ENCODE data around the gene ANKRD44. TPM values are rescaled to one million over a fixed set of nuclear protein-coding genes. Genes with fewer than 3 reads are reported as not detected.

The ANKRD44 gene
- total and polyA plus RNA-seq, 2 experiments from 2014 or later = 2.9 to 4.9 TPM

GRCh38 chr2:196967116-196967515, 343.5 kb downstream of the ANKRD44 start:
- DNase-seq = peak; percentile 61
- H3K79me2 ChIP-seq (ENCODE audit: insufficient read depth) = no peaks in the 10 kb centered on the region
- H3K27me3 ChIP-seq (replicated peaks; ENCODE audit: insufficient read depth) = no peaks in the 10 kb centered on the region
- no peaks in the 10 kb centered on the region for H4K20me1 ChIP-seq (ENCODE audit: insufficient read depth)
- H3K27ac ChIP-seq = 0 out of 2 replicates have a peak overlapping the region, but pooled peaks have one; percentile 18
- in situ Hi-C loops (cut with MboI) = no loop called here
- peak overlapping the region; percentile 95 for H3K4me2 ChIP-seq (ENCODE audit: unreplicated experiment)
- H3K4me3 ChIP-seq = peak overlapping the region; percentile 72
- H3F3A ChIP-seq (ENCODE audit: insufficient read depth) = peaks cover 5% of the 10 kb centered on the region; the same call in 1 of the 2 replicates
- no peaks in the 10 kb centered on the region for H3K9me2 ChIP-seq (ENCODE audit: insufficient read depth)
- peak overlapping the region; percentile 68 for H3K9ac ChIP-seq
- peaks cover 14% of the 10 kb centered on the region for H3K4me1 ChIP-seq (ENCODE audit: insufficient read depth)
- no peaks in the 10 kb centered on the region for H3K9me3 ChIP-seq (ENCODE audit: low read depth)
- no peak for TF ChIP-seq EZH2phosphoT487 (IDR thresholded peaks at IDR 0.05; ENCODE audit: insufficient read depth, low read depth)
- TF ChIP-seq EZH2 (IDR thresholded peaks at IDR 0.05; ENCODE audit: insufficient read depth, poor library complexity, severe bottlenecking) = no peak
- H2AFZ ChIP-seq = peak overlapping the region; percentile 98
- H3K36me3 ChIP-seq (ENCODE audit: low read depth) = no peaks in the 10 kb centered on the region
- WGBS, 2 experiments (ENCODE audit: low coverage in 1 of 2, low lambda C conversion rate in 2 of 2, missing lambda C conversion rate in 2 of 2) = 2 to 10% methylated on average over 7 of the region's 7 CpGs

GRCh38 chr2:196966061-196966460, 344.5 kb downstream of the ANKRD44 start:
- Histone ChIP-seq H3K27ac (no peak overlapping the region), H3F3A (ENCODE audit: insufficient read depth) (peaks cover 5% of the 10 kb centered on the region; the same call in 1 of the 2 replicates), H3K9me2 (ENCODE audit: insufficient read depth) (no peaks in the 10 kb centered on the region), H3K9me3 (ENCODE audit: low read depth) (no peaks in the 10 kb centered on the region), H2AFZ (peak overlapping the region; percentile 98), H3K79me2 (ENCODE audit: insufficient read depth) (no peaks in the 10 kb centered on the region), H3K27me3 (replicated peaks; ENCODE audit: insufficient read depth) (no peaks in the 10 kb centered on the region), H3K4me2 (ENCODE audit: unreplicated experiment) (peak overlapping the region; percentile 95), H3K9ac (no peak overlapping the region), H3K4me3 (no peak overlapping the region; the same call in 1 of the 2 replicates), H3K36me3 (ENCODE audit: low read depth) (no peaks in the 10 kb centered on the region), H3K4me1 (ENCODE audit: insufficient read depth) (peaks cover 14% of the 10 kb centered on the region), H4K20me1 (ENCODE audit: insufficient read depth) (no peaks in the 10 kb centered on the region)
- in situ Hi-C loops (cut with MboI) = no loop called here
- DNase-seq = no peak
- WGBS, 2 experiments (ENCODE audit: low coverage in 1 of 2, low lambda C conversion rate in 2 of 2, missing lambda C conversion rate in 2 of 2) = 59 to 72% methylated on average over 3 of the region's 3 CpGs
- TF ChIP-seq EZH2 (IDR thresholded peaks at IDR 0.05; ENCODE audit: insufficient read depth, poor library complexity, severe bottlenecking) = no peak
- TF ChIP-seq EZH2phosphoT487 (IDR thresholded peaks at IDR 0.05; ENCODE audit: insufficient read depth, low read depth) = no peak

- H3K4me3 ChIP-seq = no peak overlapping the region
- H3K4me1 ChIP-seq (ENCODE audit: insufficient read depth) = peaks cover 13% of the 10 kb centered on the region
- H3K27ac ChIP-seq = no peak overlapping the region
- peaks cover 4% of the 10 kb centered on the region; the same call in 1 of the 2 replicates for H3F3A ChIP-seq (ENCODE audit: insufficient read depth)
- no peak for DNase-seq
- no peaks in the 10 kb centered on the region for H3K79me2 ChIP-seq (ENCODE audit: insufficient read depth)
- no peaks in the 10 kb centered on the region for H4K20me1 ChIP-seq (ENCODE audit: insufficient read depth)
- no peaks in the 10 kb centered on the region for H3K27me3 ChIP-seq (replicated peaks; ENCODE audit: insufficient read depth)
- no peaks in the 10 kb centered on the region for H3K36me3 ChIP-seq (ENCODE audit: low read depth)
- TF ChIP-seq EZH2phosphoT487 (IDR thresholded peaks at IDR 0.05; ENCODE audit: insufficient read depth, low read depth) = no peak
- TF ChIP-seq EZH2 (IDR thresholded peaks at IDR 0.05; ENCODE audit: insufficient read depth, poor library complexity, severe bottlenecking) = no peak
- H3K9me2 ChIP-seq (ENCODE audit: insufficient read depth) = no peaks in the 10 kb centered on the region
- in situ Hi-C loops (cut with MboI) = no loop called here
- no peak overlapping the region for H3K4me2 ChIP-seq (ENCODE audit: unreplicated experiment)
- H3K9ac ChIP-seq = no peak overlapping the region
- peak overlapping the region; percentile 98; the same call in 1 of the 2 replicates for H2AFZ ChIP-seq
- WGBS, 2 experiments (ENCODE audit: low coverage in 1 of 2, low lambda C conversion rate in 2 of 2, missing lambda C conversion rate in 2 of 2) = 77 to 80% methylated on average over 4 of the region's 4 CpGs
- no peaks in the 10 kb centered on the region for H3K9me3 ChIP-seq (ENCODE audit: low read depth)
Observed at GRCh38 chr2:196965651-196966050, 344.9 kb downstream of the ANKRD44 start.

- WGBS, 2 experiments (ENCODE audit: low coverage in 1 of 2, low lambda C conversion rate in 2 of 2, missing lambda C conversion rate in 2 of 2) = 92 to 100% methylated on average over 1 of the region's 1 CpG
- no peak overlapping the region for H3K4me2 ChIP-seq (ENCODE audit: unreplicated experiment)
- H2AFZ ChIP-seq = no peak overlapping the region
- TF ChIP-seq EZH2phosphoT487 (IDR thresholded peaks at IDR 0.05; ENCODE audit: insufficient read depth, low read depth) (no peak), EZH2 (IDR thresholded peaks at IDR 0.05; ENCODE audit: insufficient read depth, poor library complexity, severe bottlenecking) (no peak)
- H3K4me3 ChIP-seq = no peak overlapping the region
- no peaks in the 10 kb centered on the region for H3K9me2 ChIP-seq (ENCODE audit: insufficient read depth)
- in situ Hi-C loops (cut with MboI) = no loop called here
- H3K9ac ChIP-seq = no peak overlapping the region
- no peaks in the 10 kb centered on the region for H3K79me2 ChIP-seq (ENCODE audit: insufficient read depth)
- H4K20me1 ChIP-seq (ENCODE audit: insufficient read depth) = no peaks in the 10 kb centered on the region
- no peak overlapping the region for H3K27ac ChIP-seq
- H3K9me3 ChIP-seq (ENCODE audit: low read depth) = no peaks in the 10 kb centered on the region
- peaks cover 8% of the 10 kb centered on the region for H3K4me1 ChIP-seq (ENCODE audit: insufficient read depth)
- no peaks in the 10 kb centered on the region for H3K36me3 ChIP-seq (ENCODE audit: low read depth)
- no peak for DNase-seq
- no peaks in the 10 kb centered on the region for H3F3A ChIP-seq (ENCODE audit: insufficient read depth)
- no peaks in the 10 kb centered on the region for H3K27me3 ChIP-seq (replicated peaks; ENCODE audit: insufficient read depth)
Observed at GRCh38 chr2:196963961-196964360, 346.6 kb downstream of the ANKRD44 start.
